Measurements from ENCODE around the gene PLAGL2.

DNA sequence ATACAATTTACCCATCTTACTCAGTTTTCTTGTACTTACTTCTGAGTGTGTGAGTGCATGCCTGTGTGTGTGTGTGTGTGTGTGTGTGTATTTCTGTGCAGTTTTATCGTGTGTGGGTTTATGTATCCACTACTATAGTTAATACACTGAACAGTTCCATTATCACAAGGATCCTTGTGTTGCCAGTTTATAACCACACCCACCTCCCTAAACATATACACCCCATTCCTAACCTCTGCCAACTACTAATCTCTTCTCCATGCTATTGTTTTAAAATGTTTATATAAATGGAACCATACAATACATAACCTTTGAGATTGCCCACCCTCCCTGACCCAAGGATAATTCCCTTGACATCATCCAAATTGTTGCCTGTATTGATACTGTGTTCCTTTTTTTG, 18.8 kb upstream of the PLAGL2 start:
- TF ChIP-seq, protein P1, sequence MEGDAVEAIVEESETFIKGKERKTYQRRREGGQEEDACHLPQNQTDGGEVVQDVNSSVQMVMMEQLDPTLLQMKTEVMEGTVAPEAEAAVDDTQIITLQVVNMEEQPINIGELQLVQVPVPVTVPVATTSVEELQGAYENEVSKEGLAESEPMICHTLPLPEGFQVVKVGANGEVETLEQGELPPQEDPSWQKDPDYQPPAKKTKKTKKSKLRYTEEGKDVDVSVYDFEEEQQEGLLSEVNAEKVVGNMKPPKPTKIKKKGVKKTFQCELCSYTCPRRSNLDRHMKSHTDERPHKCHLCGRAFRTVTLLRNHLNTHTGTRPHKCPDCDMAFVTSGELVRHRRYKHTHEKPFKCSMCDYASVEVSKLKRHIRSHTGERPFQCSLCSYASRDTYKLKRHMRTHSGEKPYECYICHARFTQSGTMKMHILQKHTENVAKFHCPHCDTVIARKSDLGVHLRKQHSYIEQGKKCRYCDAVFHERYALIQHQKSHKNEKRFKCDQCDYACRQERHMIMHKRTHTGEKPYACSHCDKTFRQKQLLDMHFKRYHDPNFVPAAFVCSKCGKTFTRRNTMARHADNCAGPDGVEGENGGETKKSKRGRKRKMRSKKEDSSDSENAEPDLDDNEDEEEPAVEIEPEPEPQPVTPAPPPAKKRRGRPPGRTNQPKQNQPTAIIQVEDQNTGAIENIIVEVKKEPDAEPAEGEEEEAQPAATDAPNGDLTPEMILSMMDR (IDR thresholded peaks at IDR 0.05), result no peak
- no peak for TF ChIP-seq MAX (CRISPR knock-in tag; IDR thresholded peaks at IDR 0.05)
- TF ChIP-seq OVOL2 (CRISPR knock-in tag; IDR thresholded peaks at IDR 0.05; ENCODE audit: borderline replicate concordance), result no peak
- no peak for TF ChIP-seq USF2 (CRISPR knock-in tag; IDR thresholded peaks at IDR 0.05)
- TF ChIP-seq CREM (CRISPR knock-in tag; IDR thresholded peaks at IDR 0.05), result no peak
- TF ChIP-seq ZNF281 (CRISPR knock-in tag; IDR thresholded peaks at IDR 0.05), result no peak
- no peak for TF ChIP-seq SOX15 (CRISPR knock-in tag; IDR thresholded peaks at IDR 0.05)
- TF ChIP-seq ZNF138 (CRISPR knock-in tag; conservative IDR thresholded peaks at IDR 0.05), result no peak
- no peak for TF ChIP-seq USF1 (CRISPR knock-in tag; IDR thresholded peaks at IDR 0.05)
- no peak for TF ChIP-seq FOXJ3 (CRISPR knock-in tag; IDR thresholded peaks at IDR 0.05; ENCODE audit: borderline replicate concordance)
- no peak for TF ChIP-seq CBFB (CRISPR knock-in tag; IDR thresholded peaks at IDR 0.05; ENCODE audit: low read depth)
- no peak for TF ChIP-seq GABPB1 (CRISPR knock-in tag; IDR thresholded peaks at IDR 0.05)
- no peak for TF ChIP-seq TCF7 (CRISPR knock-in tag; IDR thresholded peaks at IDR 0.05; ENCODE audit: low read depth)
